Stimulated activated CD8-positive, alpha-beta memory T cell treated with anti-CD3 and anti-CD28 coated beads, Interleukin-2, amount 100 ng/mL, for 48 hours (primary cell): ENCODE results near the gene ISYNA1.
A peak's percentile ranks its signal among the peaks of the same experiment; 100 is the strongest.

ENCODE experiments used
- DNase-seq, 2 donors: peaks; one replicate each; pipeline ENCODE4 v3.0.0-alpha.2; 2020; ENCODE audit warnings: low read depth in 2 of 2

The ISYNA1 gene

GRCh38 chr19:18392417-18392816 is 45.5 kb downstream of the ISYNA1 start:
- DNase-seq: no peak

GRCh38 chr19:18391509-18392075 is 46.3 kb downstream of the ISYNA1 start:
- no peak for DNase-seq

- no peak for DNase-seq
Measured at GRCh38 chr19:18390065-18390907, 47.6 kb downstream of the ISYNA1 start.

- DNase-seq: no peak
Measured at GRCh38 chr19:18389726-18390064, 48.2 kb downstream of the ISYNA1 start.

GRCh38 chr19:18388960-18389725 is 48.8 kb downstream of the ISYNA1 start:
- no peak for DNase-seq

- peak; percentile 78 to 80 for DNase-seq
Measured at GRCh38 chr19:18388100-18388959, 49.6 kb downstream of the ISYNA1 start.

- DNase-seq: no peak
Measured at GRCh38 chr19:18386543-18387271, 51.2 kb downstream of the ISYNA1 start.

GRCh38 chr19:18385675-18386542 is 52.0 kb downstream of the ISYNA1 start, which contains the start of gene GDF15:
GDF15 (plus strand) TSS chr19:18386158; CDS start chr19:18386190, 32 bp downstream.
- peak; percentile 20 to 29 for DNase-seq

- no peak for DNase-seq
Measured at GRCh38 chr19:18385359-18385674, 52.6 kb downstream of the ISYNA1 start.

- no peak for DNase-seq
Measured at GRCh38 chr19:18384775-18385174, 53.2 kb downstream of the ISYNA1 start.
